Measurements from ENCODE around the gene CANT1.

CANT1 gene

GRCh38 chr17:78993241-78993956, 16.2 kb downstream of the CANT1 start:
- H3K27me3 ChIP-seq (ENCODE audit: control insufficient read depth, insufficient read depth, low read length) = no peaks in the 10 kb centered on the region
- H3K79me2 ChIP-seq = peaks cover 6% of the 10 kb centered on the region
- no peak overlapping the region for H3K9ac ChIP-seq
- H3K4me1 ChIP-seq = peaks cover 24% of the 10 kb centered on the region
- peak overlapping the region; percentile 3 for H3K27ac ChIP-seq
- no peak overlapping the region for H3K4me2 ChIP-seq (ENCODE audit: low read length)
- no peak overlapping the region for H3K4me3 ChIP-seq (ENCODE audit: low read depth, low read length)
- TF ChIP-seq CTCF (IDR thresholded peaks at IDR 0.05) = peak; percentile 86
- peak overlapping the region; percentile 23 for H2AFZ ChIP-seq
- no peaks in the 10 kb centered on the region for H3K9me3 ChIP-seq (ENCODE audit: control insufficient read depth, low read length)
- no peaks in the 10 kb centered on the region for H3K36me3 ChIP-seq (ENCODE audit: control insufficient read depth, insufficient read depth, low read length)

DNA sequence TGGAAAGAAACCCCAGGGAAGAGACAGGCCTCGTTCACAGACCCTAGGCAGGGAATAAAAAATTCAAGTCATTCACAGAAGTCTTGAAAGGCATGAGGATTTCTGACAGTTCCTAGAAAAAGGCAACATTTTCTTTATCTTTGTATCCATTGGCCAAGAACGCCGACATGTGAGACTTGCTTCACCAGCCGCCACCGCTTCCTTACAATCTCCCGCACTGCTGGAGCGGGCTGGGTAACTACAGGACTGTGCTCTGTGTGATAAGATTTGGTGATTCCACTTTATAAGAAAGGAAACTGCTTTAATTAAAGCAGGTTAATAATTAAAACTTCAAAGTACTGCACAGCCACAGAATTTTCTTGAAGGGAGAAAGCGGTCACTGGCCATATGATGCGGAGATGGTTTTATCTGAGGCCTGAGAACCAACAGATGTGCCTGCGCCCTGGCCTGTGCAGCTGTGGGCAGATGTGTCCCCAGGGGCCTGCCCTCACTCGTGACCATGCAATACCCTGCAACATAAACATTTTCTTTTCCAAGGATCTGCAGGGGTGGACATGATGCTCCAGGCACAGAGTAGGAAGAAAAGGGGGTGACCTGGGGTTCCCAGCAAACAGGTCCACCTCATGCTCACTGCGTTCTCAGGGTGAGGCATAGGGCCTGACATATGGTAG, 16.9 kb downstream of the CANT1 start:
- H3K4me3 ChIP-seq (ENCODE audit: low read depth, low read length) = no peak overlapping the region
- no peaks in the 10 kb centered on the region for H3K9me3 ChIP-seq (ENCODE audit: control insufficient read depth, low read length)
- peaks cover 6% of the 10 kb centered on the region for H3K79me2 ChIP-seq
- H3K27me3 ChIP-seq (ENCODE audit: control insufficient read depth, insufficient read depth, low read length) = no peaks in the 10 kb centered on the region
- H2AFZ ChIP-seq = peak overlapping the region; percentile 23
- no peak for TF ChIP-seq CTCF (IDR thresholded peaks at IDR 0.05)
- H3K9ac ChIP-seq = no peak overlapping the region
- H3K36me3 ChIP-seq (ENCODE audit: control insufficient read depth, insufficient read depth, low read length) = no peaks in the 10 kb centered on the region
- H3K4me1 ChIP-seq = peaks cover 22% of the 10 kb centered on the region
- H3K27ac ChIP-seq = peak overlapping the region; percentile 3
- no peak overlapping the region for H3K4me2 ChIP-seq (ENCODE audit: low read length)

DNA sequence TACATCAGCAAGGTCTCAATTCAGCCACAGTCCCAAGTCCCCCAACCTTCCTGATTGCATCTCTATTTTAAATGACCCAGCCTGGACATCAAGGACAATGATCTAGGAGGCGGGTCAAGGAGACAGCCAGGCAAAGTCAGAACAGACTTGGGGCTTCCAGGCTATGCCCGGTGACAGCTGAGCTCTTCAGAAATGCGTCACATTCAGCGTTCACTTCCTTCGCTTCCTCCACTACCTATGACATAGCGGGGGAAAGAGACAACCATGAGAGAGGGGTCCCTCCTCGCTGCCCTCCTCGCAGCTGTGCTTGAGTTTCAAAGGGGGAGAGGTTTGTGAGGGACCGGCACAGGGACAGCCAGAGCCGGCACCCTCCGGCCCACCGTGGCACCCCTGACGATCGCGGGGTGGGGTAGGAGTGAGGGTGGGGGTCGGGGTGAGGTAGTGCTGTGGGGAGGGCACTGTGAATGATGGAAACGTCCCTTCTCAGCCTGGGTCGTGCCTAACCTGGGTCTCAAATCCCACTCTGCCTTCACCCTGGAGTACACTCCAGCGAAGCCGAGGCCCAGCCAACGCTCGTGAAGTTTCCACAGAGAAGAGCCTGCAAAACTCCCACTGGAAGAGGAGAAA, 17.5 kb downstream of the CANT1 start:
- no peak overlapping the region for H3K4me3 ChIP-seq (ENCODE audit: low read depth, low read length)
- H3K4me1 ChIP-seq = peaks cover 19% of the 10 kb centered on the region
- no peak overlapping the region for H3K27ac ChIP-seq
- TF ChIP-seq CTCF (IDR thresholded peaks at IDR 0.05) = no peak
- no peaks in the 10 kb centered on the region for H3K27me3 ChIP-seq (ENCODE audit: control insufficient read depth, insufficient read depth, low read length)
- no peak overlapping the region for H3K9ac ChIP-seq
- peak overlapping the region; percentile 13 for H3K4me2 ChIP-seq (ENCODE audit: low read length)
- no peaks in the 10 kb centered on the region for H3K36me3 ChIP-seq (ENCODE audit: control insufficient read depth, insufficient read depth, low read length)
- H2AFZ ChIP-seq = no peak overlapping the region
- H3K9me3 ChIP-seq (ENCODE audit: control insufficient read depth, low read length) = no peaks in the 10 kb centered on the region
- peaks cover 6% of the 10 kb centered on the region for H3K79me2 ChIP-seq

DNA sequence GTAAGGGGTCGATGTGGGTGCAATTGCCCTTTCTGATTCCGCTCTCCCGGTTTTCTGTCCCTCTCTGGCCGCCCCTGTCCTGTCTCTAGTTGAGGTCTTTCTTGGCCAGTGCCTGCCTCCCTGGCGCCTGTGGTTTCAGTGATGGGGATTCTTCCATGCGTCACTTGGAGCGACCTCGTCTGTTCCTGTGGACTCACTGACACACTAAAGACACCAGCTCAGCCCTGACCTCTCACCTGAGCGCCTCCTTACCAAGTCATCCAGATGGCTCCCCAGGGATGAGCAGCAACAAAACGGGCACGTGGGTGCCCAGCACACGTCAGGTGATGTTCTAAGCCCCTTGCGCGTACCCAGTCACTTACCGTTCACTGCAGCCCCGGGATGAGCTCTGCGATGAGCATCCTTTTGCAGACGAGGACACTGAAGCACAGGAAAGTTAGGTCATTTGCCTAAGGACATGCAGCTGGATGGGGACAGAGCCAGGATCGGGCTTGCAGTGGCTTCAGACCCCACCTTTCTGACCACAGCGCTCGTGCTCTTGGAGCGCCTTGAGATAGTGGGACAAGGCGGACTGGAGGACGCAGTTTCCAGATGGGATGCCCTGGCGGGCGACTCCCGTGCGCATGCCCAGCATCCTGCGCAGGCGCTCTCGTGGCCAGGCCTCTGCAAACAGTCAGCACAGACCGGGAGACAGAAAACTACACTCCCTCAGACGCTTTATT, 18.4 kb downstream of the CANT1 start:
- TF ChIP-seq CTCF (IDR thresholded peaks at IDR 0.05) = no peak
- no peak overlapping the region for H2AFZ ChIP-seq
- peaks cover 8% of the 10 kb centered on the region for H3K79me2 ChIP-seq
- no peak overlapping the region for H3K9ac ChIP-seq
- peaks cover 19% of the 10 kb centered on the region for H3K4me1 ChIP-seq
- H3K27ac ChIP-seq = no peak overlapping the region
- no peaks in the 10 kb centered on the region for H3K27me3 ChIP-seq (ENCODE audit: control insufficient read depth, insufficient read depth, low read length)
- H3K4me3 ChIP-seq (ENCODE audit: low read depth, low read length) = no peak overlapping the region
- H3K9me3 ChIP-seq (ENCODE audit: control insufficient read depth, low read length) = no peaks in the 10 kb centered on the region
- no peak overlapping the region for H3K4me2 ChIP-seq (ENCODE audit: low read length)
- no peaks in the 10 kb centered on the region for H3K36me3 ChIP-seq (ENCODE audit: control insufficient read depth, insufficient read depth, low read length)

Measured in parathyroid adenoma (tissue), 2 donors.